GM23338 (cell line): ENCODE data around the gene CEP250. TPM values are rescaled to one million over a fixed set of nuclear protein-coding genes. Genes with fewer than 3 reads are reported as not detected.

Experiments used
- ATAC-seq: fragments of 200-7000 bp; cut with Tn5 transposase; 3 replicates; pipeline ENCODE4 v1.9.1; 2020
- DNase-seq: peaks from one replicate; pipeline ENCODE4 v3.0.0-alpha.2; 2015; ENCODE audit warnings: low spot score
- H2AFZ ChIP-seq: fragments of 200-600 bp; sonication (generic); 2 replicates; pipeline ENCODE4 v1.8.0; 2016; ENCODE audit warnings: antibody characterized with exemption, mild to moderate bottlenecking, moderate library complexity
- H3F3A ChIP-seq: fragments of 200-600 bp; sonication (generic); replicated peaks from 2 replicates; pipeline ENCODE4 v1.8.0; 2017; ENCODE audit warnings: antibody characterized with exemption, mixed run types, low read depth
- H3K27ac ChIP-seq: fragments of 200-600 bp; sonication (generic); 2 replicates; pipeline ENCODE4 v1.6.1; 2016; ENCODE audit warnings: low read depth
- H3K27me3 ChIP-seq: fragments of 200-600 bp; sonication (generic); 2 replicates; pipeline ENCODE4 v1.8.0; 2016; ENCODE audit warnings: mild to moderate bottlenecking, mixed run types, moderate library complexity; ENCODE audit not compliant: insufficient read depth
- H3K36me3 ChIP-seq: fragments of 200-600 bp; sonication (generic); 2 replicates; pipeline ENCODE4 v1.8.0; 2016; ENCODE audit warnings: mild to moderate bottlenecking; ENCODE audit not compliant: insufficient read depth
- H3K4me1 ChIP-seq: fragments of 200-600 bp; sonication (generic); 2 replicates; pipeline ENCODE4 v1.8.0; 2016; ENCODE audit warnings: mild to moderate bottlenecking, moderate library complexity; ENCODE audit not compliant: insufficient read depth
- H3K4me2 ChIP-seq: fragments of 200-600 bp; sonication (generic); 2 replicates; pipeline ENCODE4 v1.7.1; 2017; ENCODE audit warnings: mixed run types
- H3K4me3 ChIP-seq: fragments of 200-600 bp; sonication (generic); 2 replicates; pipeline ENCODE4 v1.6.1; 2016; ENCODE audit warnings: mixed run types
- H3K79me2 ChIP-seq: fragments of 200-600 bp; sonication (generic); replicated peaks from 2 replicates; pipeline ENCODE4 v1.8.0; 2017; ENCODE audit warnings: mild to moderate bottlenecking; ENCODE audit not compliant: insufficient read depth
- H3K9me2 ChIP-seq: fragments of 200-600 bp; sonication (generic); 2 replicates; pipeline ENCODE4 v1.8.0; 2017; ENCODE audit not compliant: insufficient read depth
- H4K20me1 ChIP-seq: fragments of 200-600 bp; sonication (generic); replicated peaks from 2 replicates; pipeline ENCODE4 v1.8.0; 2017; ENCODE audit warnings: mild to moderate bottlenecking; ENCODE audit not compliant: insufficient read depth
- H3K27ac Mint-ChIP-seq: 2 replicates; pipeline ENCODE4 v1.8.0; 2020; ENCODE audit warnings: inconsistent platforms, mild to moderate bottlenecking, moderate library complexity, mixed read lengths
- H3K27me3 Mint-ChIP-seq: 3 replicates; pipeline ENCODE4 v1.8.0; 2022; ENCODE audit warnings: low read depth, mild to moderate bottlenecking, moderate library complexity, mixed read lengths, inconsistent platforms; ENCODE audit not compliant: insufficient read depth, poor library complexity
- H3K36me3 Mint-ChIP-seq: 3 replicates; pipeline ENCODE4 v1.8.0; 2021; ENCODE audit warnings: low read depth, mild to moderate bottlenecking, inconsistent platforms, moderate library complexity, mixed read lengths
- H3K4me1 Mint-ChIP-seq: 3 replicates; pipeline ENCODE4 v1.8.0; 2020; ENCODE audit warnings: mild to moderate bottlenecking, inconsistent platforms, mixed read lengths
- H3K4me3 Mint-ChIP-seq: 3 replicates; pipeline ENCODE4 v1.8.0; 2021; ENCODE audit warnings: moderate library complexity, mild to moderate bottlenecking, inconsistent platforms, mixed read lengths
- H3K9me3 Mint-ChIP-seq: 3 replicates; pipeline ENCODE4 v1.8.0; 2020; ENCODE audit warnings: moderate library complexity, mild to moderate bottlenecking, inconsistent platforms, mixed read lengths
- CREB1 ChIP-seq: fragments of 250-450 bp; sonication (Bioruptor Pico); IDR thresholded peaks from 2 replicates; pipeline ENCODE4 v1.5.0; 2020; ENCODE audit warnings: low read depth, mild to moderate bottlenecking, moderate library complexity
- CTCF ChIP-seq, 2 experiments: fragments of 200-600 bp in 1 of 2; sonication (generic) in 1 of 2; conservative IDR thresholded peaks; 2 replicates each; pipeline versions ENCODE4 v1.5.1 to v1.6.1; 2016 to 2017; ENCODE audit warnings: antibody characterized with exemption in 2 of 2, low read depth in 2 of 2, mild to moderate bottlenecking in 2 of 2, moderate library complexity in 1 of 2
- ETS1 ChIP-seq: IDR thresholded peaks from 2 replicates; pipeline ENCODE4 v1.6.1; 2016; ENCODE audit warnings: antibody characterized with exemption
- EZH2 ChIP-seq: fragments of 200-600 bp; sonication (generic); IDR thresholded peaks from one replicate; pipeline ENCODE4 v1.8.0; 2017; ENCODE audit warnings: antibody characterized with exemption, mild to moderate bottlenecking, low read depth; ENCODE audit not compliant: unreplicated experiment
- EZH2phosphoT487 ChIP-seq: fragments of 200-600 bp; sonication (generic); IDR thresholded peaks from one replicate; pipeline ENCODE4 v1.8.1; 2018; ENCODE audit warnings: antibody characterized with exemption; ENCODE audit not compliant: unreplicated experiment
- JUNB ChIP-seq: IDR thresholded peaks from one replicate; pipeline ENCODE4 v1.6.1; 2016; ENCODE audit warnings: antibody characterized with exemption; ENCODE audit not compliant: unreplicated experiment
- NANOG ChIP-seq: IDR thresholded peaks from 2 replicates; pipeline ENCODE4 v1.6.1; 2016; ENCODE audit warnings: antibody characterized with exemption, borderline replicate concordance
- POLR2AphosphoS5 ChIP-seq: IDR thresholded peaks from 2 replicates; pipeline ENCODE4 v1.6.1; 2016; ENCODE audit warnings: antibody characterized with exemption, low read depth
- REST ChIP-seq: IDR thresholded peaks from one replicate; pipeline ENCODE4 v1.6.1; 2018; ENCODE audit warnings: antibody characterized with exemption; ENCODE audit not compliant: unreplicated experiment
- STAT1 ChIP-seq: IDR thresholded peaks from one replicate; pipeline ENCODE4 v1.6.1; 2016; ENCODE audit warnings: antibody characterized with exemption; ENCODE audit not compliant: unreplicated experiment
- ZNF114 ChIP-seq: fragments of 250-450 bp; sonication (Bioruptor Pico); IDR thresholded peaks from 2 replicates; pipeline ENCODE4 v1.5.0; 2020; ENCODE audit warnings: mild to moderate bottlenecking, moderate library complexity
- ZNF331 ChIP-seq: fragments of 250-450 bp; sonication (Bioruptor Pico); IDR thresholded peaks from 2 replicates; pipeline ENCODE4 v1.5.0; 2020; ENCODE audit warnings: low read depth, mild to moderate bottlenecking, moderate library complexity
- ZNF462 ChIP-seq: fragments of 250-450 bp; sonication (Bioruptor Pico); IDR thresholded peaks from 2 replicates; pipeline ENCODE4 v1.5.0; 2020; ENCODE audit warnings: mild to moderate bottlenecking, moderate library complexity
- polyA plus RNA-seq: library from polyadenylated mRNA; unstranded; fragments of >200 nt; fragmentation: Nextera tagmentation; extraction: Ambion mirVana; gene quantifications from 2 replicates; pipeline ENCODE4 v1.2.1, GENCODE V29; 2016
- total RNA-seq: library from RNA; depleted of rRNA; stranded (reverse); fragments of >200 nt; shearing (Covaris generic); gene quantifications from 2 replicates; pipeline ENCODE4 v1.2.3, GENCODE V29; 2014

Gene CEP250
- total and polyA plus RNA-seq, 2 experiments from 2014 or later = 28.0 to 29.1 TPM

- peaks cover 6% of the 10 kb centered on the region for H3K27me3 Mint-ChIP-seq
- Histone ChIP-seq H3F3A (no peaks in the 10 kb centered on the region), H3K27ac (no peak overlapping the region), H3K4me1 (0 out of 2 replicates have a peak, but pooled peaks cover 6% of the 10 kb centered on the region), H4K20me1 (no peaks in the 10 kb centered on the region), H3K4me2 (no peak overlapping the region), H3K9me2 (no peaks in the 10 kb centered on the region), H3K4me3 (no peak overlapping the region), H3K79me2 (no peaks in the 10 kb centered on the region), H3K27me3 (no peaks in the 10 kb centered on the region), H2AFZ (peak overlapping the region; percentile 89), H3K36me3 (no peaks in the 10 kb centered on the region)
- H3K27ac Mint-ChIP-seq = no peak overlapping the region
- H3K36me3 Mint-ChIP-seq = no peaks in the 10 kb centered on the region
- TF ChIP-seq ZNF331 (CRISPR knock-in tag) (no peak), ZNF114 (no peak), POLR2AphosphoS5 (no peak), EZH2 (no peak), ETS1 (no peak), REST (no peak), ZNF462 (CRISPR knock-in tag) (no peak), STAT1 (no peak), CTCF (conservative IDR thresholded peaks at IDR 0.05; ENCODE audit: low read depth in 2 of 2) (no peak), JUNB (no peak), EZH2phosphoT487 (no peak), CREB1 (CRISPR knock-in tag) (no peak), NANOG (no peak)
- DNase-seq (no peak), ATAC-seq (peak; percentile 29)
- H3K4me3 Mint-ChIP-seq = no peak overlapping the region
- peaks cover 28% of the 10 kb centered on the region for H3K4me1 Mint-ChIP-seq
- H3K9me3 Mint-ChIP-seq = no peaks in the 10 kb centered on the region
These were observed 23.6 kb upstream of the CEP250 start for GRCh38 chr20:35431621-35432429.
